ACC112 (cell line): ENCODE data around the gene SHD.
"Not testable (repeated sequence)": the region's sequence is repeated elsewhere in the genome, so short reads cannot be mapped to it uniquely, and the experiment has no call there.

Experiments
- H2AFZ ChIP-seq: fragments of 200-600 bp; sonication (generic); one replicate; pipeline ENCODE4 v1.6.0; 2017; ENCODE audit warnings: antibody characterized with exemption, low read length; ENCODE audit not compliant: unreplicated experiment
- H3K27ac ChIP-seq: fragments of 200-600 bp; sonication (generic); 2 replicates; pipeline ENCODE4 v1.5.1; 2014; ENCODE audit warnings: low read depth, mild to moderate bottlenecking, antibody characterized with exemption, low read length, moderate library complexity
- H3K27me3 ChIP-seq: fragments of 200-600 bp; sonication (generic); 2 replicates; pipeline ENCODE4 v1.6.1; 2014; ENCODE audit warnings: mild to moderate bottlenecking, antibody characterized with exemption, low read length, moderate library complexity, mixed read lengths; ENCODE audit not compliant: insufficient read depth
- H3K36me3 ChIP-seq: fragments of 200-600 bp; sonication (generic); 2 replicates; pipeline ENCODE4 v1.6.1; 2016; ENCODE audit warnings: mild to moderate bottlenecking, antibody characterized with exemption, low read length, moderate library complexity, mixed read lengths; ENCODE audit not compliant: insufficient read depth
- H3K4me1 ChIP-seq: fragments of 200-600 bp; sonication (generic); one replicate; pipeline ENCODE4 v1.6.1; 2016; ENCODE audit warnings: low read length, mixed read lengths; ENCODE audit not compliant: insufficient read depth, unreplicated experiment, control insufficient read depth
- H3K4me3 ChIP-seq: fragments of 200-600 bp; sonication (generic); 2 replicates; pipeline ENCODE4 v1.5.1; 2014; ENCODE audit warnings: mild to moderate bottlenecking, low read depth, low read length
- H3K79me2 ChIP-seq: fragments of 200-600 bp; sonication (generic); one replicate; pipeline ENCODE4 v1.6.0; 2016; ENCODE audit warnings: low read length; ENCODE audit not compliant: control insufficient read depth, unreplicated experiment, insufficient read depth

The SHD gene

GRCh38 chr19:4241824-4242430 is 37.1 kb upstream of the SHD start:
- H3K36me3 ChIP-seq, result no peaks in the 10 kb centered on the region
- no peaks in the 10 kb centered on the region for H3K27me3 ChIP-seq
- no peaks in the 10 kb centered on the region for H3K79me2 ChIP-seq
- H2AFZ ChIP-seq, result no peak overlapping the region
- no peak overlapping the region for H3K27ac ChIP-seq
- H3K4me1 ChIP-seq, result no peaks in the 10 kb centered on the region
- H3K4me3 ChIP-seq, result no peak overlapping the region

- not testable (repeated sequence) for H3K27me3 ChIP-seq, H3K27ac ChIP-seq, H3K79me2 ChIP-seq, H3K4me1 ChIP-seq, H3K36me3 ChIP-seq
- peak overlapping the region; percentile 99 for H2AFZ ChIP-seq
- H3K4me3 ChIP-seq, result peak overlapping the region; percentile 89; the same call in 1 of the 2 replicates
These were observed 33.1 kb upstream of the SHD start for GRCh38 chr19:4245938-4246337.

DNA sequence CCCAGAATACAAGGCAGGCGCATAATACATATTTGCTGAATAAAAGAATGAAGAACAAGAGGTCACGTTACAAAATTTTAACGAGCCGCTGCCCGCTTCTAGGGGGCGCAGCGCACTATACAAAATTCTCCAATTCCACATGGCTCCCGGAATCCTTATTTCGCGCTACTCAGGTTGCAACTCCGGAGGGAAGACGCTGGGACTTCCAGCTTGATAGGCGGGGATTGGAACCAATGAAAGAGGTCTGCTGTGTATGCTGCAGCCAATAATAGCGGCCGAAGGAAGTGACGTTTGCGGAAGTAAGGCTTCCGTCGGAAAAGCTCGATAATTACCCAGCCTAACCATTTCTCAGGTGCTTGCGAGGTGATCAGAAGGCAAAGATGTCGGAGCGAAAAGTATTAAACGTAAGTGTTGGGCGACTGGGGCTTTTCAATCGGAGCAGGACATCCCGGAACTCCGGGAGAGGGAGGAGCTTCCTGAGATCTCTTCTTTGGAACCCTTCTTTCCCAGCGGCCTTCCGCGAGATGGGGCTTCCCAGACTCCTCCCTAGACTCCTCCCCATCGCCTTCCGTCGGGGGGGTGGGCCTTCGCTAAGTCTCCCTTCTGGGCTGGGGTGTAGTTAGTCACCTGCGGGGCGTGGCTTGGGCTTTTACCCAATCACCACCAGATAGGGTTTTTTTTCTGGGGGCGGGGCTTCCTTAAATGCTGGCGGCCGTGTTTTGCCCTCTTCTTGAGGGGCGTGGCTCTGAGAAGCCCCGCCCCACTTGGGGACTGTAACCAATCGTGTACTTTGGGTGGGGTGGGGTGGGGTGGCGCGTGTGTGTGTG is 32.1 kb upstream of the SHD start, which contains the start of gene YJU2:
Gene YJU2, plus strand, starts transcription at position 314 of the 827 bp plus-strand sequence. Its CDS starts 67 bp downstream, at position 381.
- Histone ChIP-seq H3K4me3 (peak within 1 kb of the TSS; percentile 89), H3K79me2 (peaks cover 4% of the 10 kb centered on the region), H3K36me3 (no peaks in the 10 kb centered on the region), H3K27me3 (no peaks in the 10 kb centered on the region), H2AFZ (peak within 1 kb of the TSS; percentile 99), H3K4me1 (no peaks in the 10 kb centered on the region), H3K27ac (peak within 1 kb of the TSS; percentile 96)

- Histone ChIP-seq H2AFZ (no peak overlapping the region), H3K4me3 (no peak overlapping the region), H3K4me1 (no peaks in the 10 kb centered on the region), H3K79me2 (no peaks in the 10 kb centered on the region), H3K27ac (no peak overlapping the region), H3K36me3 (peaks cover 9% of the 10 kb centered on the region), H3K27me3 (no peaks in the 10 kb centered on the region)
These were observed 22.5 kb upstream of the SHD start for GRCh38 chr19:4256563-4256962.

DNA sequence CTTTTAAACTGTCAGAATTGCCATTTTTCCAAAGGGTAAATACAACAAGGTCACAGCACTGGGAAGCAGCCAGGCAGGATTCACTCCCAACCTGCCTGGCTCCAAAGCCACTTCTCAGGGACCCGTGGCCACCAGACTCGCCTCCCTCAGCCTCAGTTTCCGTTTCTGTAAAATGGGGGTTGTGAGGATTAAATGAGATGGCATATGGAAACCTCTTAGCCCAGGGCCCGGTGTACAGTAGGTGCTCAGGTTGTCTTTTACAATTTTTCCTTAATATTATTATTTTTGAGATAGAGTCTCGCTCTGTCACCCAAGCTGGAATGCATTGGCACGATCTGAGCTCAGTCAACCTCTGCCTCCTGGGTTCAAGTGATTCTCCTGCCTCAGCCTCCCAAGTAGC is 22.0 kb upstream of the SHD start:
- Histone ChIP-seq H3K27me3 (no peaks in the 10 kb centered on the region), H3K36me3 (peaks cover 9% of the 10 kb centered on the region), H3K4me3 (no peak overlapping the region), H3K4me1 (no peaks in the 10 kb centered on the region), H2AFZ (no peak overlapping the region), H3K27ac (no peak overlapping the region), H3K79me2 (no peaks in the 10 kb centered on the region)

- Histone ChIP-seq H3K36me3 (peaks cover 9% of the 10 kb centered on the region), H3K27ac (no peak overlapping the region), H2AFZ (no peak overlapping the region)
These were observed 20.9 kb upstream of the SHD start for GRCh38 chr19:4258181-4258580.

DNA sequence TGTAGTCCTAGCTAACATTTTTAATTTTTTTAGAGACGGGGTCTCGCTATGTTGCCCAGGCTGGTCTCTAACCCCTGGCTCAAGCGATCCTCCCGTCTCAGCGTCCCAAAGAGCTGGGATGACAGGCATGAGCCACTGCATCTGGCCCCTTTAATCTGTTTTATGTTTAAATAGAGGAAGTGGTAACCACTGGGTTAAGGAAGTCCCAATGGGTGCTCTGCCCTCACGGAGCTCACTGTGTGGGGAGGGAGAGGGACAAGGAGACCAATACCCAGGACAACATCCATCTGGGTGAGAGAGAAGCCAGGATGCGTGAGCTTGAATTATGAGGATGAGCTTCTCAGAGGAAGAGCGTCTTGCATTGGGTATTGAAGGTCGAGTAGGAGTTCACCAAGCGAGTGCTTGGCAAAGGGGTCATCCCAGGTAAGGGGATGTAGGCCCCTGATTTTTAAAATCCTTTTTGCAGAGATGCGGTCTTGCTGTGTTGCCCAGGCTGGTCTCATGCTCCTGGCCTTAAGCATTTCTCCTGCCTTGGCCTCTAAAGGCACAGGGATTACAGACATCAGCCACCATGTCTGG is 18.4 kb upstream of the SHD start:
- no peaks in the 10 kb centered on the region for H3K4me1 ChIP-seq
- no peaks in the 10 kb centered on the region for H3K27me3 ChIP-seq
- no peak overlapping the region for H3K27ac ChIP-seq
- peaks cover 9% of the 10 kb centered on the region for H3K36me3 ChIP-seq
- H3K4me3 ChIP-seq, result no peak overlapping the region
- no peak overlapping the region for H2AFZ ChIP-seq
- no peaks in the 10 kb centered on the region for H3K79me2 ChIP-seq

More at GRCh38 chr19:4258181-4258580, 20.9 kb upstream of the SHD start:
- Histone ChIP-seq H3K4me1 (no peaks in the 10 kb centered on the region), H3K79me2 (no peaks in the 10 kb centered on the region), H3K27me3 (no peaks in the 10 kb centered on the region), H3K4me3 (no peak overlapping the region)

DNA sequence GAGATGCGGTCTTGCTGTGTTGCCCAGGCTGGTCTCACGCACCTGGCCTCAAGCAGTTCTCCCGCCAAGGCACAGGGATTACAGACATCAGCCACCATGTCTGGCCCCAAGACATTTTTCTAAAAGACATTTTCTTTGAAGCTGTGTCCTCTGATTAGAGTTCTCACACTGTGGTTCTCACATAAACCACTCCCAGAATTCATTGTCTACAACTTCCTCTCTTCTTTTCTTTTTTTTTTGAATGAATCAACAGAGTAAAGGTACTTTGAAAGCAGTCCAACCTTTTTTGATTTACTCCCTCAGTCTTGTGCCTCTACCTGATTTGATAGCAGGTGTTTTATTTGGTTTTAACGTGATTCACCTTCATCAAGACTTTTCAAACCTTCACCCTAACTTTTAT is 14.3 kb upstream of the SHD start:
- Histone ChIP-seq H3K4me3 (no peak overlapping the region), H3K27me3 (no peaks in the 10 kb centered on the region), H3K27ac (no peak overlapping the region), H2AFZ (no peak overlapping the region), H3K4me1 (no peaks in the 10 kb centered on the region), H3K79me2 (no peaks in the 10 kb centered on the region), H3K36me3 (no peaks in the 10 kb centered on the region)

GRCh38 chr19:4266253-4267000 is 12.6 kb upstream of the SHD start:
- Histone ChIP-seq H3K4me3 (no peak overlapping the region), H3K79me2 (no peaks in the 10 kb centered on the region), H3K36me3 (no peaks in the 10 kb centered on the region), H2AFZ (no peak overlapping the region), H3K27me3 (no peaks in the 10 kb centered on the region), H3K4me1 (no peaks in the 10 kb centered on the region), H3K27ac (no peak overlapping the region)

- H3K27me3 ChIP-seq, result no peaks in the 10 kb centered on the region
- H2AFZ ChIP-seq, result no peak overlapping the region
- H3K4me3 ChIP-seq, result no peak overlapping the region
- H3K4me1 ChIP-seq, result no peaks in the 10 kb centered on the region
- H3K79me2 ChIP-seq, result no peaks in the 10 kb centered on the region
- H3K27ac ChIP-seq, result no peak overlapping the region
- H3K36me3 ChIP-seq, result no peaks in the 10 kb centered on the region
These were observed 11.8 kb upstream of the SHD start for GRCh38 chr19:4267101-4267900.
